GM23248 (cell line): Measurements from ENCODE around the gene COL21A1. TPM values are rescaled to one million over a fixed set of nuclear protein-coding genes. Genes with fewer than 3 reads are reported as not detected.

Experiments used
- DNase-seq: peaks from one replicate; pipeline ENCODE4 v3.0.0-alpha.2; 2015
- H2AFZ ChIP-seq: fragments of 200-600 bp; sonication (generic); 2 replicates; pipeline ENCODE4 v1.6.1; 2016; ENCODE audit warnings: antibody characterized with exemption
- H3F3A ChIP-seq: fragments of 200-600 bp; sonication (generic); 2 replicates; pipeline ENCODE4 v1.6.1; 2016; ENCODE audit warnings: mild to moderate bottlenecking, antibody characterized with exemption, mixed run types; ENCODE audit not compliant: insufficient read depth
- H3K27ac ChIP-seq: fragments of 200-600 bp; sonication (generic); 2 replicates; pipeline ENCODE4 v1.5.1; 2016; ENCODE audit warnings: mild to moderate bottlenecking
- H3K27me3 ChIP-seq: fragments of 200-600 bp; sonication (generic); replicated peaks from 2 replicates; pipeline ENCODE4 v1.6.1; 2016; ENCODE audit warnings: mild to moderate bottlenecking; ENCODE audit not compliant: insufficient read depth
- H3K36me3 ChIP-seq: fragments of 200-600 bp; sonication (generic); 2 replicates; pipeline ENCODE4 v1.6.1; 2016; ENCODE audit warnings: low read depth, mild to moderate bottlenecking
- H3K4me1 ChIP-seq: fragments of 200-600 bp; sonication (generic); 2 replicates; pipeline ENCODE4 v1.6.1; 2016; ENCODE audit warnings: mild to moderate bottlenecking; ENCODE audit not compliant: insufficient read depth
- H3K4me2 ChIP-seq: fragments of 200-600 bp; sonication (generic); one replicate; pipeline ENCODE4 v1.6.1; 2016; ENCODE audit warnings: mild to moderate bottlenecking; ENCODE audit not compliant: unreplicated experiment
- H3K4me3 ChIP-seq: fragments of 200-600 bp; sonication (generic); 2 replicates; pipeline ENCODE4 v1.5.1; 2016; ENCODE audit warnings: mild to moderate bottlenecking
- H3K79me2 ChIP-seq: fragments of 200-600 bp; sonication (generic); 2 replicates; pipeline ENCODE4 v1.6.1; 2016; ENCODE audit warnings: mild to moderate bottlenecking; ENCODE audit not compliant: insufficient read depth
- H3K9ac ChIP-seq: fragments of 200-600 bp; sonication (generic); 2 replicates; pipeline ENCODE4 v1.6.1; 2016; ENCODE audit warnings: mild to moderate bottlenecking
- H3K9me2 ChIP-seq: fragments of 200-600 bp; sonication (generic); 2 replicates; pipeline ENCODE4 v1.6.1; 2016; ENCODE audit warnings: mixed run types, mild to moderate bottlenecking, moderate library complexity; ENCODE audit not compliant: insufficient read depth
- H3K9me3 ChIP-seq: fragments of 200-600 bp; sonication (generic); one replicate; pipeline ENCODE4 v1.6.1; 2017; ENCODE audit warnings: low read depth
- H4K20me1 ChIP-seq: fragments of 200-600 bp; sonication (generic); 2 replicates; pipeline ENCODE4 v1.6.0; 2016; ENCODE audit not compliant: insufficient read depth
- EZH2 ChIP-seq: fragments of 200-600 bp; sonication (generic); IDR thresholded peaks from 2 replicates; pipeline ENCODE4 v1.6.1; 2018; ENCODE audit warnings: antibody characterized with exemption, mild to moderate bottlenecking; ENCODE audit not compliant: insufficient read depth, poor library complexity, severe bottlenecking
- EZH2phosphoT487 ChIP-seq: fragments of 200-600 bp; sonication (generic); IDR thresholded peaks from 2 replicates; pipeline ENCODE4 v1.6.1; 2018; ENCODE audit warnings: antibody characterized with exemption, moderate library complexity, mild to moderate bottlenecking, low read depth; ENCODE audit not compliant: insufficient read depth
- WGBS, 2 experiments: methylation state at CpG; one replicate each; pipeline ENCODE4 v1.1.6; 2015 to 2017; ENCODE audit warnings: low lambda C conversion rate in 2 of 2, low coverage in 1 of 2; ENCODE audit errors: missing lambda C conversion rate in 2 of 2; 5-methylcytosine and 5-hydroxymethylcytosine counted together
- in situ Hi-C: fragments of 300-500 bp; cut with MboI; formaldehyde crosslinking; loops from 2 replicates; pipeline ENCODE4 v1.15.0; 2020
- polyA plus RNA-seq: library from polyadenylated mRNA; unstranded; fragments of >200 nt; fragmentation: Nextera tagmentation; extraction: Ambion mirVana; gene quantifications from 2 replicates; pipeline ENCODE4 v1.2.1, GENCODE V29; 2016
- total RNA-seq: library from RNA; depleted of rRNA; stranded (reverse); fragments of >200 nt; shearing (Covaris generic); gene quantifications from 2 replicates; pipeline ENCODE4 v1.2.3, GENCODE V29; 2014

COL21A1 gene
- total and polyA plus RNA-seq, 2 experiments from 2014 or later, result 0.11 TPM; not detected in 1

DNA sequence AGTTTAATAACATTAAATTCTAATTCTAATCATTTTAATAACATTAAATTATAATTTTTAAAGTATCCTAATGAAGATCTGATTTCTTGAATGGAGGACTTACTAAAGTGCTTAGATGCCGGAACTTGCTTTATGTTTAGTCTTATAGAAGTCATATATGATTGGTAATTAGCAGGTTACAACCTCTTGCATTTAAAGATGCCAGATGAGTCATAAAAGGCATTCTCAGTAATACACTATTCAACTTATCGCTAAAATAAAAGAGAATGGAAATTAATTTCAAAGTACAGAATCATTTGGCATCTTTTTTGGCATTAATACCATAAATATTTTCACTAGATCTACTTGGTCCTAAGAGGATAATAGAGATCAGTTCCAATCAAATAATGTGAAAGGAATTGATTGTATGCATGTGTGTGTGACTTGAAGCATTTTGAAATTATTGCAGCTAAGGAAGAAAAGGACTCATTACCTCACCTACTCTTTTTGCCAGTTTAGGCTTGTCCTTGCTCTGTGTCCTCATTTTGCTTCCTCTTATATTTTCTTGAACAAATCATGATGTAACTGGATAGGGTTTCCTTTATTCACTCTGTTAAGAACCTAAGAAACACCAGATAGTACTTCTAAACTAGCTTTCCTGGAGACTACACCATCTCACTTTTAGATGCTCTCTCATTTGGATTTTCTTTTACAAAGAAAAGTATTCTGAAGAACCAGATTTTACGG, 2.7 kb downstream of the COL21A1 start:
- Histone ChIP-seq H3F3A (no peaks in the 10 kb centered on the region), H3K27me3 (peaks cover 27% of the 10 kb centered on the region), H3K27ac (no peak overlapping the region), H3K36me3 (no peaks in the 10 kb centered on the region), H2AFZ (no peak overlapping the region), H3K79me2 (no peaks in the 10 kb centered on the region), H4K20me1 (no peaks in the 10 kb centered on the region), H3K9me3 (no peaks in the 10 kb centered on the region), H3K4me3 (no peak overlapping the region), H3K4me1 (0 out of 2 replicates have a peak, but pooled peaks cover 3% of the 10 kb centered on the region), H3K4me2 (no peak overlapping the region), H3K9me2 (no peaks in the 10 kb centered on the region), H3K9ac (no peak overlapping the region)
- in situ Hi-C loops, result no loop called here
- DNase-seq, result no peak
- 75% methylated on average over 3 of the region's 3 CpGs for WGBS, 2 experiments
- TF ChIP-seq EZH2phosphoT487 (no peak), EZH2 (no peak)

DNA sequence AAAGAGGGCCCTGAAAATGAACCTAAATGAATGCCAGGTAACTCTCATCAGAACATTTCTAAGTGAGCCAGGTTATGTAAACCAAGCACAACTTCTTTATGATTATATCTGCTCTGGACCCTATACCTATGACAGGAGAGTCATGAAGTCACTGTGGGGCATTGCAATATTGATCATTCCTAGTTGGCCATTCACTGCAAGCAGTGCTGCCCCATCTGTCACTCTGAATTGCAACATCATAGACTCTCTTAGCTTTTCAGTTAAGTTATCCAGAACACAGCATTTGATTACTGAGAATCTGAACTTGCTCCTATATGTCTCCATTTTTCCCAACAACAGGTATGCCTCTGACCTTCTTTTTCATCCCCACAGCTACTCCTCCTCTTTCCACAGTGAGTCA, 3.3 kb downstream of the COL21A1 start:
- H3F3A ChIP-seq, result no peaks in the 10 kb centered on the region
- peaks cover 22% of the 10 kb centered on the region for H3K27me3 ChIP-seq
- H3K9me2 ChIP-seq, result no peaks in the 10 kb centered on the region
- DNase-seq, result no peak
- in situ Hi-C loops, result no loop called here
- H3K9me3 ChIP-seq, result no peaks in the 10 kb centered on the region
- no peak overlapping the region for H2AFZ ChIP-seq
- H3K4me1 ChIP-seq, result 0 out of 2 replicates have a peak, but pooled peaks cover 3% of the 10 kb centered on the region
- TF ChIP-seq EZH2 (no peak), EZH2phosphoT487 (no peak)
- no peak overlapping the region for H3K4me3 ChIP-seq
- H3K9ac ChIP-seq, result no peak overlapping the region
- no peaks in the 10 kb centered on the region for H3K79me2 ChIP-seq
- H3K36me3 ChIP-seq, result no peaks in the 10 kb centered on the region
- H3K27ac ChIP-seq, result no peak overlapping the region
- H3K4me2 ChIP-seq, result no peak overlapping the region
- no peaks in the 10 kb centered on the region for H4K20me1 ChIP-seq

DNA sequence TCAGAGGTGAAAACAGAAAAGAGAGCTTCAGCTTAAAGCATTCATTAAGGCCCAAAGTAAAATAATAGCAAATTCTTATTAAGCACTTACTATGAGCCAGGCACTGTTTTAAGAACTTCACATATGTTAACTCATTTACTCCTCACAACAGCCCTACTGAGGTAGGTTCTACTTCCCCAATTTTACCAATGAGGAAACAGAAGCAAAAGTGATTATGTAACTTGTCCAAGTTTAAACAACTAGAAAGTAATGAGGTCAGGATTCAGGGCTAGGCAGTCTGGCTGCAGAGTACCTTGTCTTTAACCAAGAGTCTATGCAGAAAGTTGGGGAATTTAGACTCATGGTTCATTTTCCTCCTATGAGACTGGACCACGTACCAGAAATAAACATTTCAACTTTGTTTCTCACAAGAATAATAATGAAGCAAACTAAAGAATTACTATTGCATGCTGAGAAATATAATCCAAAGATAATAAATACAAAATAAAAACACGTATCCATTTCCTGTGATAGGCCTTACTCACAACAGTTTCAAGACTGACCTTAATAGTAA, 3.8 kb downstream of the COL21A1 start:
- in situ Hi-C loops, result no loop called here
- Histone ChIP-seq H3K4me1 (0 out of 2 replicates have a peak, but pooled peaks cover 3% of the 10 kb centered on the region), H3K27ac (no peak overlapping the region), H4K20me1 (no peaks in the 10 kb centered on the region), H3K9me2 (no peaks in the 10 kb centered on the region), H3K27me3 (peaks cover 17% of the 10 kb centered on the region), H2AFZ (no peak overlapping the region), H3K36me3 (no peaks in the 10 kb centered on the region), H3F3A (no peaks in the 10 kb centered on the region), H3K4me2 (no peak overlapping the region), H3K9ac (no peak overlapping the region), H3K4me3 (no peak overlapping the region), H3K79me2 (no peaks in the 10 kb centered on the region), H3K9me3 (no peaks in the 10 kb centered on the region)
- no peak for DNase-seq
- 67 to 68% methylated on average over 2 of the region's 2 CpGs for WGBS, 2 experiments
- no peak for TF ChIP-seq EZH2
- no peak for TF ChIP-seq EZH2phosphoT487

DNA sequence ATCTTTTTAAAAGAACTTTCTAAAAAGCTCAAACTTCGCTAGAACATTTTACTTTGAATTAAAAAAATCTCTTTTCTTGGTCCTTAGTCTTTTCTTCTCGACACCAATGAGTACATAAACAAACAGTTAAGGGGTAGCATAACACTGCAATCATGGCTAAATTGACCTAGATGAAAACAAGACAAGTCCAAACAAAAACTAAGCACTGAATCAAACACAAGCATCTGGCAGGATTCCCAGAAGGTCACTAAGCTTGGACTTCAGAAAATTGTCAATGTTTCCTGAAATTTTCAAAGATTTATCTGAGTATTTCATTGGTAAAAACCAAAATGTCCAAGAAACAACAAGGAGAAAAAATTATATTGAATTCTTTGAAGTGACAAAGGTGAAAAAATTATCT, 5.0 kb downstream of the COL21A1 start:
- DNase-seq, result no peak

More for the DNA sequence above, 5.0 kb downstream of the COL21A1 start:
- H3K27me3 ChIP-seq, result peaks cover 5% of the 10 kb centered on the region; the same call in 1 of the 2 replicates
- H3F3A ChIP-seq, result no peaks in the 10 kb centered on the region
- H4K20me1 ChIP-seq, result no peaks in the 10 kb centered on the region
- no peaks in the 10 kb centered on the region for H3K36me3 ChIP-seq
- TF ChIP-seq EZH2phosphoT487 (no peak), EZH2 (no peak)
- no peaks in the 10 kb centered on the region for H3K9me3 ChIP-seq
- in situ Hi-C loops, result no loop called here
- H3K27ac ChIP-seq, result no peak overlapping the region
- H3K79me2 ChIP-seq, result no peaks in the 10 kb centered on the region
- no peaks in the 10 kb centered on the region for H3K9me2 ChIP-seq
- no peak overlapping the region for H2AFZ ChIP-seq
- H3K4me3 ChIP-seq, result no peak overlapping the region
- WGBS, 2 experiments, result 34 to 50% methylated on average over 2 of the region's 2 CpGs
- H3K4me2 ChIP-seq, result no peak overlapping the region
- H3K4me1 ChIP-seq, result 0 out of 2 replicates have a peak, but pooled peaks cover under 1% of the 10 kb centered on the region
- no peak overlapping the region for H3K9ac ChIP-seq
